HL-60/S4 treated with retinoic acid at 250 ng/mL for 4 days and 3 days (cell line): ENCODE measurements around the gene PKD2L2.
"Not testable (repeated sequence)": the region's sequence is repeated elsewhere in the genome, so short reads cannot be mapped to it uniquely, and the experiment has no call there.

Experiments
- in situ Hi-C: fragments of 300-500 bp; cut with MboI; formaldehyde crosslinking; loops from 2 replicates; pipeline ENCODE4 v1.7.0; 2022; ENCODE audit warnings: low sequenced_read_pairs

PKD2L2 gene

DNA sequence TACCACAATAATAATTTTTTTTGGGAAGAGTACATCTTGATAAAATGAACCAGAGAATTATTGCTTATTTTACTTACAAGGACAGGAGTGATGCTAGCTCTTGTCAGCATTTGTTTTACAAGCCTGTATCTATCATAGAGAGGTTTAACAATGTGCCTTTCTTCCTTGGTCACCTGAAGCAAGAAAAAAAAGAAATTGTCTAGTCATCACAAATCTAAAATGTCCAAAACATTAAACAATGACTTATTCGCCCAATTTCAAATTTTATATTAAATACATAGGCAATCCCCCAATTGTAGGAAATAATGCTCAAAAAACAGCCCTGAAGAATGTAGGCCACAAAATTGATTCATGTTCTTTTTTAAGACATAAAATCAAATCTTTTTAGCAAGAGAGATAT is 56.6 kb downstream of the PKD2L2 start:
- in situ Hi-C loops = no loop called here

DNA sequence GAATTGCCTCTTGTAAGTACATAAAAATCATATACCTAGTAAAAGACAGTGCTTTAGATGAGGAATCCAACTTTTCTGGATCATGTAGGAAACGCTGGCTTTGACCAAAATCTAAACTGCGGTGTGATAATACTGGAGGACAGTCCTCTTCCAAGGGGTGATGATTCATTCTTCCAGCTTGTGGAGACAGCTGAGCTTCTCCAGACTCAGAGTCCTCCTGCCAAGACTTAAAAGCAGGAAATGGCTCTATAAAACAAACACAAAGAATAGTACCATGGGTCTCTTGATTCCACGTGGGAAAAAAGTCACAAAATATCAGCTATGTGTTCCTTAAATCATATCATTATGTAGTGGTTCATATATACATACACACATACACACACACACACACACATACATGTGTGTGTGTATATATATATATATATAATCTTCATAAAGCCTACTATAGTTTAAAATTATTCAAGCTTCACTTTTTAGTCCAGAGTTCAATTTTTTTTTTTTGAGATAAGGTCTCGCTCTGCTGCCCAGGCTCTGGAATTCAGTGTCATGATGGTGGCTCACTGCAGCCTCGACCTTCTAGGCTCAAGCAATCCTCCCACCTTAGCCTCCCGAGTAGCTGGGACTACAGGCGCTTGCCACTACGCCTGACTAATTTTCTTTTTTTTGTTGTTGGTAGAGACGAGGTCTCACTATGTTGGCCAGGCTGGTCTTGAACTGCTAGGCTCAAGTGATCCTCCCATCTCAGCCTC is 65.0 kb downstream of the PKD2L2 start:
- in situ Hi-C loops = no loop called here

DNA sequence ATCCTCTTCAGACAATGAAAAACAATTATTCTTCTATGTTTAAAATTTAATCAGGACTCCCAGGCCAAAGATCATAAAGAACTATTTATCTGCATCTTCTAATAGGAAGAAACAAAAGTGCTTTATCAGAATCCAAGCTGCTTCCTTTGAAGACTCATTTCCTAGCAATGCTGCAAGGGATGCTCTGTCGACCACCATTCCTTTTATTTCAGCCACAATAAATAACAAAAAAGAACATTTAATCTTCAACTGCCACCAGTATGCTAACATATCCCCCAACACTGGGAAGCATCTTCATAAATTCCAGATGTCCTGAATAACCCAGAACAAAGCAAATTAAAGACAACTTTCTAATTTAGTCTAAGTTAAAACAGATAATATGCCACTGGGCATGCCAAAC is 68.7 kb downstream of the PKD2L2 start:
- in situ Hi-C loops = no loop called here

DNA sequence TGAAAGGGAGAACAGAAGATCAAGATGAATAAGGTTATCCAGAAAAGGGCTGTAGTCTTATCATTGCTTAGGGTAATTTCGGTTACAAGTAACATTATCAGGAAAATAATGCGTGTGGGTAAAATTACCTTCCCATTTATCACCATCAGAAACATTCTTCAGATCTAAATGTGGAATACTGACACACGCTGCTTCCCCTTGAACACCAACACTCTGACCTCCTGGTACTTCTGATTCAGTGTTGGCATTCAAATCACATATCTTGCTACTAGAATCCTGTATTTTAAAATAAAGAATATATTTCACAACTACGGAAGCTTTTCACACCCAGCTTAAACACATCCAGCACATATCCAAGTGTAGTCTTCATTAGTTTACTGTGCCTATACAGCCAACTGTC is 70.2 kb downstream of the PKD2L2 start:
- in situ Hi-C loops = no loop called here

DNA sequence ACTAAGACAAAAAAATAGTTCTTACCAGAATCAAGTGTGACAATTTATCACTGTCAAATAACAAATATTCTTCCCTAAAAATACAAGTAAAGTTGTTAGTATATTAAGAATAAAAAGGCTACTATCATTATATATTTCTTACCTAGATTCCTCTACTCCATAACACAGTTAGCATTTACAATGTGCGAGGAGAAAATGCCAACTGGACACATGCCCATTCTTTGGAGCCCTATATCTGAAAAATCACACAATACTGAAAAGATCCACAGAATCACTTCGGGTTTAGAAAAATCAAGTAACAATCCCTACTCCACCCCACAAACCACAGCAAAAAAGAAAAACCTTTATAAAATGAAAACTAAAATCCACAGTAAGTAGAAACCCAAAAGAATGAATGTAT is 70.9 kb downstream of the PKD2L2 start:
- in situ Hi-C loops = no loop called here

DNA sequence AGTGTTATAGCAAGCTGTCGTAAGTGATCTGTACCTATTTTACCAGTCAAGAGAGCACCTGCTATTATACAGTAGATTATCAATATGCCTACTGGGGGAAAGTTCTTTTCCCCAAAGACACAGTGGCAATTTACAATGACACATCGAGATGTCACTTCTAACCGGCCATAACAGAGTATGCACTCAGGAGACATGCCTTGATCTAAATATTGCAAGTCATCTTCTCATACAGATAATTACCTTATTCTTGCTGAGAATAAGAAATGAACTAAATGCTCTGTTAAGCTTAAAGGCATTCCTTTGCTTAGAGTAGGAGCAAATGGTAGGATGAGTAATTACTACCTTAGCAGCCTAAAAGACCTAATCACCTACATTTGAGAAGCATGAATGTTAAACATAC is 71.6 kb downstream of the PKD2L2 start:
- in situ Hi-C loops = no loop called here

DNA sequence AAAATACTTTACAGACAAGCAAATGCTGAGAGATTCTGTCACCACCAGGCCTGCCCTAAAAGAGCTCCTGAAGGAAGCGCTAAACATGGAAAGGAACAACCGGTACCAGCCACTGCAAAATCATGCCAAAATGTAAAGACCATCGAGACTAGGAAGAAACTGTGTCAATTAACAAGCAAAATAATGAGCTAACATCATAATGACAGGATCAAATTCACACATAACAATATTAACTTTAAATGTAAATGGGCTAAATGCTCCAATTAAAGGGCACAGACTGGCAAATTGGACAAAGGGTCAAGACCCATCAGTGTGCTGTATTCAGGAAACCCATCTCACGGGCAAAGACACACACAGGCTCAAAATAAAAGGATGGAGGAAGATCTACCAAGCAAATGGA is 81.1 kb downstream of the PKD2L2 start:
- in situ Hi-C loops = not testable (repeated sequence)

DNA sequence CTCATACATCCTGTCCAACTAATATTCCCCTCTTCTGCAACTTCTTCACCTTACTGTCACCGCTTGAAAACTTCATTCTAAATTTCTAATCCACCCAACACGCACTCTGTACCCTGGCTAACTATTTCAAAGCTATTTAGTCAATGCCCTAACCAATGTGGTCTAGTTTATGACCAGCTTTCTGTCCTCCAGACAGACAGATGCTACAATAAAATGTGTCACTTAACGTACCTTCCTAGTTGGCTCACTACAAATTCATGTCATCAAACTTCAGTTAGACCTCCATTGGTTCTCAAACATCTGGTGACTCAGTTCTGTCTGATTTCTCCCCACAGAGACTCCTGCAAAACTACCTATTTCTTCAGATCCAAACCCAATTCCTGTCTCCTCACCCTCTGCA is 86.0 kb downstream of the PKD2L2 start:
- in situ Hi-C loops = no loop called here

DNA sequence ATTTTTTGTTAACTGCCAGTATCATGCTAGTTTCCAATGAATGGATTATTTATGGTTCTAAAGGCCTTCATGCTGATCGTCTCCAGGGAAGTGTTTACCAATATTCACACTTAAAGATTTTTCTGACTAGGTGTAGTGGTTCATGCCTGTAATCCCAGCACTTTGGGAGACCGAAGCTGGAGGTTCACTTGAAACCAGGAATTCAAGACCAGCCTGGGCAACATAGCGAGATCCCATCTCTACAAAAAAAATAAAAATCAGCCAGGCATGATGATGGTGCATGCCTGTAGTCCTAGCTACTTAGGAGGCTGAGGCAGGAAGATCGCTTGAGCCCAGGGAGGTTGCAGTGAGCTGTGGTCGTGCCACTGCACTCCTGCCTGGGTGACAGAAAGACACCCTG is 100.2 kb downstream of the PKD2L2 start:
- in situ Hi-C loops = no loop called here
